ENCODE results near the gene INTS4. TPM values are rescaled to one million over a fixed set of nuclear protein-coding genes. Genes with fewer than 3 reads are reported as not detected.
"Not testable (repeated sequence)": the region's sequence is repeated elsewhere in the genome, so short reads cannot be mapped to it uniquely, and the experiment has no call there.

INTS4 gene
- total RNA-seq, 2 experiments from 2014 or later: 53.8 to 55.4 TPM

DNA sequence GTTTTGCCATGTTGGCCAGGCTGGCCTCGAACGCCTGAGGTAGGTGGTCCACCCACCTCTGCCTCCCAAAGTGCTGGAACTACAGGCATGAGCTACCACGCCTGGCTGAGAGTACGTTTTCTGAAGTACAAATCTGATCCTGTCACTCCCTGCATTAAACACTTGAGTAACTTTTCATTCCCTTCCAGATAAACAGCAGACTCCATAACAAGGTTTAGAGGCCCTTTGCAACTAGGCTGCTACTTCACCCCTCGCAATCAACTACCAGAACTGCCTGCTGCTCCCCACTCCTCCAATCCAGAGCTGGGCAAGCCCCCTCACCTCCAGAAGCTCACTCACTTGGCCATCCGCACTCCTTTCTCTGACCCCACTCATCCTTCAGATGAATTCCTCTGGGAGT is 27.1 kb upstream of the INTS4 start:
- CTCF ChIA-PET: interaction anchor here (1.6 kb wide), 1 partner anchor 24 kb away, joined by 17 read pairs; no protein-coding TSS in a partner anchor
- Mint-ChIP-seq H3K9me3 (ENCODE audit: low read depth) (no peaks in the 10 kb centered on the region), H3K4me1 (no peaks in the 10 kb centered on the region), H3K36me3 (ENCODE audit: low read depth) (no peaks in the 10 kb centered on the region), H3K4me3 (no peak overlapping the region), H3K27ac (no peak overlapping the region), H3K27me3 (peaks cover 16% of the 10 kb centered on the region)
- no peak for ATAC-seq
- intact Hi-C loops (cut with DNase I, micrococcal nuclease): no loop called here
- DNase-seq: no peak
- POLR2A ChIA-PET: no interaction called here

DNA sequence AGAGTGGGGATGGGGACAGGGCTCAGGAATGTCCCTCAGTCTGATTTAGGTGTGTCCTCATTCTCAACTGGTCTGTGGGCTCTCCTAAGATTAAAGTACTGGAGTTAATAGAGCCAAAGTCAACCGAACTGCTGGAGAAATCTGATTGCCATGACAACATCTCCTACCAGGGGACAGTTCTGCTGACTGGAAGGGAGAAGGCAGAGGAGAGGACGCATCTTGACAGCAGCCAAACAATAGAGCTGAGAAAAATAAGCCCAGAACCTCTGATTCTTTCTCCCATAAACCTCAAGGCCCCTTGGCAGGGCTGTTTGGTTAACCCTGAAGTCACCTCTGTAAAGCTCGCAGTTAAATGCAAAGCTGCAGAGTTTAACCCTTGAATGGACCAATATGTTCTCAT is 25.8 kb upstream of the INTS4 start:
- H3K4me3 Mint-ChIP-seq: no peak overlapping the region
- H3K27ac Mint-ChIP-seq: no peak overlapping the region
- H3K36me3 Mint-ChIP-seq (ENCODE audit: low read depth): no peaks in the 10 kb centered on the region
- no peaks in the 10 kb centered on the region for H3K9me3 Mint-ChIP-seq (ENCODE audit: low read depth)
- DNase-seq (no peak), ATAC-seq (no peak)
- H3K4me1 Mint-ChIP-seq: no peaks in the 10 kb centered on the region
- POLR2A ChIA-PET: no interaction called here
- CTCF ChIA-PET: interaction anchor here (1.6 kb wide), 1 partner anchor 26 kb away, joined by 17 read pairs; no protein-coding TSS in a partner anchor
- H3K27me3 Mint-ChIP-seq: peaks cover 16% of the 10 kb centered on the region
- intact Hi-C loops (cut with DNase I, micrococcal nuclease): no loop called here

DNA sequence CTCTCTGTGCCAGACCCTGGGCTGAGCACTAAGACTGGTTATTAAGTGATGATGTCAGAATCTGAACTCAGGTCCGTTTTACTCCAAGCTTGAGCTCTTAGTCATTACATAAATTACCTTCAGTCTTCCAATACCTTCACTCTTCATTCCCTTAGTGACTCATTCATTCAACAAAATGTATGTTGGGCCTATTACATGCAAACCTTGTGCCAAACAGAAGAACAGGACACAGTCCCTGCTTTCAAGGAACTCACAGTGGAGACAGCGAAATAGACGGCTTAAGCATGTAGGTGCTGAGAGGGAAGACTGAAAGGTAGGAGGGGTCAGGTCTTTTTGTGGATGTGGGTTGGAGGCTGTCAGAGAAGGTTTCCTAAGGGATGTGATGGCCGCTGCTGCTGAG is 25.3 kb upstream of the INTS4 start:
- CTCF ChIA-PET: interaction anchor here (0.6 kb wide), 1 partner anchor 90 kb away, joined by 3 read pairs; no protein-coding TSS in a partner anchor
- DNase-seq (no peak), ATAC-seq (no peak)
- H3K4me3 Mint-ChIP-seq: no peak overlapping the region
- no peaks in the 10 kb centered on the region for H3K4me1 Mint-ChIP-seq
- H3K36me3 Mint-ChIP-seq (ENCODE audit: low read depth): no peaks in the 10 kb centered on the region
- POLR2A ChIA-PET: no interaction called here
- H3K27me3 Mint-ChIP-seq: peaks cover 17% of the 10 kb centered on the region
- no peaks in the 10 kb centered on the region for H3K9me3 Mint-ChIP-seq (ENCODE audit: low read depth)
- H3K27ac Mint-ChIP-seq: no peak overlapping the region
- intact Hi-C loops (cut with DNase I, micrococcal nuclease): no loop called here

DNA sequence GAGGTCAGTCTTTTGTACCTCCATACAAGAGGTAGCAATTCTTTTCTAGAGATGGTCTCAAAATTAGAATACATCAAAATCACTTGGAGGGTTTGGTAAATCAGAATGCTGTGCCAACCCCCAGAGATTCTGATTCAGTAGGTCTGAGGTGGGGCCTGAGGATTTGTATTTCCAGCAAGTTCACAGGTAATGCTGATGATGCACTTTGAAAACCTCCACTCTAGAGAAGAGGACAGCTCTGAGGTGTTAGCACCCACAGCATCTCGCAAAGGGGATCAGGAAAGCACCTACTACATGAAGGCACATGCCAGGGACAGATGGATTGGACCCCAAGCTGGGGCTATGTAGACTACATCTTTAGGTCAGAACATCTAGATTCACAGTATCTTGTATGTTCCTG is 21.4 kb upstream of the INTS4 start:
- CTCF ChIA-PET: interaction anchor here (0.8 to 1.4 kb wide), 2 partner anchors 17 to 236 kb away, joined by 3 to 4 read pairs; no protein-coding TSS in a partner anchor
- DNase-seq: no peak
- H3K9me3 Mint-ChIP-seq (ENCODE audit: low read depth): no peaks in the 10 kb centered on the region
- no peak overlapping the region for H3K4me3 Mint-ChIP-seq
- no peaks in the 10 kb centered on the region for H3K4me1 Mint-ChIP-seq
- POLR2A ChIA-PET: no interaction called here
- no peak for ATAC-seq
- H3K27me3 Mint-ChIP-seq: peaks cover 2% of the 10 kb centered on the region
- intact Hi-C loops (cut with DNase I, micrococcal nuclease): no loop called here
- H3K36me3 Mint-ChIP-seq (ENCODE audit: low read depth): no peaks in the 10 kb centered on the region
- H3K27ac Mint-ChIP-seq: no peak overlapping the region

DNA sequence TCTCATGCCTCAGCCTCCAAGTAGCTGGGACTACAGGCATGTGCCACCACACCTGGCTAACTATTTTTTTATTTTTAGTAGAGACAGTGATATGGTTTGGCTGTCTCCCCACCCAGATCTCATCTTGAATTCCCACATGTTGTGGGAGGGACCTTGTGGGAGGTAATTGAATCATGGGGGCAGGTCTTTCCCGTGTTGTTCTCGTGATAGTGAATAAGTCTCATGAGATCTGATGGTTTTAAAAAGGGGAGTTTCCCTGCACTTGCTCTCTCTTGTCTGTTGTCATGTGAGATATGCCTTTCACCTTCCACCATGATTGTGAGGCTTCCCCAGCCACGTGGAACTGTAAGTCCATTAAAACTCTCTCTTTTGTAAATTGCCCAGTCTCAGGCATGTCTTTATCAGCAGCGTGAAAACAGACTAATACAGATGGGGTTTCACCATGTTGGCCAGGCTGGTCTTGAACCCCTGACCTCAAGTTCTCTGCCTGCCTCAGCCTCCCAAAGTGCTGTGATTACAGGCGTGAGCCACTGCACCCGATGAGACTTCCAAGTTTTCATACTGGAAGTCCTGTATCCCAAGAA is 20.6 kb upstream of the INTS4 start:
- H3K27me3 Mint-ChIP-seq; POLR2A ChIA-PET; ATAC-seq; H3K36me3 Mint-ChIP-seq (ENCODE audit: low read depth); H3K27ac Mint-ChIP-seq; H3K4me1 Mint-ChIP-seq; H3K9me3 Mint-ChIP-seq (ENCODE audit: low read depth); DNase-seq; H3K4me3 Mint-ChIP-seq: not testable (repeated sequence)
- CTCF ChIA-PET: interaction anchor here (1.4 kb wide), 1 partner anchor 16 kb away, joined by 4 read pairs; no protein-coding TSS in a partner anchor
- intact Hi-C loops (cut with DNase I, micrococcal nuclease): loop anchor here in 1 of 2 experiments (5.0 kb wide), 1 partner anchor 32 kb away; no protein-coding TSS in a partner anchor

DNA sequence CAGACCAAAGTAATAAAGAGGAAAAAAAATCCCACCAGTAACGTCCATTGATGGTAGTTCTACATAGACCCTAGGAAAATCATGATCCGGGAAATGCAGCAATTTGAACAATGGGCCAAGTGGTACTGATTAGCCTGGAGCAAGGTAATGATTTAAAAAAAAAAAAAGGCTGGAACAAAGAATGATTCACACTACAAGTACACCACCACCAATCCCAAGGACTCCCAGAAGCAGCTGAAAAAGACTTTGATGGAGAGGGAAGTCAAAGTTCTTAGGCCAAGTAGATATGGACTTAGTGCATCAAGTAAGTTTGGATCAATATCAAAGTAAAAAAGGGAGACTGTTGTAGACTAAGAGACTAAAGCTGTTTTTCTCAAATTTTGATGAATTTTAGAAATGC is 16.8 kb upstream of the INTS4 start:
- CTCF ChIA-PET: interaction anchor here (2.2 kb wide), 1 partner anchor 35 kb away, joined by 6 read pairs; no protein-coding TSS in a partner anchor
- H3K4me1 Mint-ChIP-seq: no peaks in the 10 kb centered on the region
- peaks cover 2% of the 10 kb centered on the region for H3K27me3 Mint-ChIP-seq
- POLR2A ChIA-PET: no interaction called here
- DNase-seq (no peak), ATAC-seq (no peak)
- H3K9me3 Mint-ChIP-seq (ENCODE audit: low read depth): no peaks in the 10 kb centered on the region
- no peak overlapping the region for H3K4me3 Mint-ChIP-seq
- no peak overlapping the region for H3K27ac Mint-ChIP-seq
- intact Hi-C loops (cut with DNase I, micrococcal nuclease): loop anchor here in 1 of 2 experiments (5.0 kb wide), 1 partner anchor 36 kb away; no protein-coding TSS in a partner anchor
- no peaks in the 10 kb centered on the region for H3K36me3 Mint-ChIP-seq (ENCODE audit: low read depth)

DNA sequence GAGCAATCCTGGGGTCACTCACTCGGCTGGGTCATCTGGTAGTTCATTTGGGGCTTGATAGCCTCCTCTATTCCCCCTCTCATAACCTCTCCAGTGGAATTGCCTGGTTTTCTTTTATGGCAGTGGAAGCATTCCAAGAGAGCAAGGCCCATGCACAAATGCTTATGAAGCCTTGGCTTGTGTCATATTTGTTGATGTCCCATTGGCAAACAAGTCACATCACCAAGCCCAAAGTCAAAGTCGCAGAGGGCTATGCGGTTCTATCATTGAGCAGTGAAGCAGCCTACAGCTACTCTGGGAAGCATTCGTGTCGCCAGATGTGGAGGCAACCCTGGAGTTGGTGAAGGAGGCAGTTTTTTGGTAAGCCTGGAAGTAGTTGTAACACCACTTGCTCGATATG is 16.3 kb upstream of the INTS4 start:
- no peak overlapping the region for H3K27ac Mint-ChIP-seq
- no peaks in the 10 kb centered on the region for H3K9me3 Mint-ChIP-seq (ENCODE audit: low read depth)
- peaks cover 2% of the 10 kb centered on the region for H3K27me3 Mint-ChIP-seq
- H3K36me3 Mint-ChIP-seq (ENCODE audit: low read depth): no peaks in the 10 kb centered on the region
- ATAC-seq (no peak), DNase-seq (no peak)
- POLR2A ChIA-PET: no interaction called here
- intact Hi-C loops (cut with DNase I, micrococcal nuclease): loop anchor here in 1 of 2 experiments (5.0 kb wide), 1 partner anchor 37 kb away; no protein-coding TSS in a partner anchor
- no peaks in the 10 kb centered on the region for H3K4me1 Mint-ChIP-seq
- no peak overlapping the region for H3K4me3 Mint-ChIP-seq
- CTCF ChIA-PET: interaction anchor here (0.7 kb wide), 1 partner anchor 477 kb away, joined by 5 read pairs; no protein-coding TSS in a partner anchor

DNA sequence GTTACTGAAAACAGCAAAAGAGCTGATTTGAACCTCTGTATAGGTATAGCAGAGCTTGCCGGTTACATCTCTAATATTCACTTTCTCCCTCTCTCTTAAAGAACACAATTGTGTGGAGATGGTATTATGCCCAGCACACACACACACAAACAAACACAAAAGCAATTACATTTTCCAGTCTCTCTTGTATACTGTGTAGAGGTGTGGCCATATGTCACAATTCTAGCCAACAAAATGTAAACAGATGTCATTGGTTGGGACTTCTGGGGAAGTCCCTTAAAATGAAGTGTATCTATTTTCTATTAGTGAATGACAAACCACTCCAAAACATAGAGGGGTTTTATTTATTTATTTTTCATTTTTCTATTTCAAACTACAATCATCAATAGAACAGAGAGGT is 15.8 kb upstream of the INTS4 start:
- ATAC-seq (no peak), DNase-seq (no peak)
- H3K4me1 Mint-ChIP-seq: no peaks in the 10 kb centered on the region
- no peak overlapping the region for H3K27ac Mint-ChIP-seq
- no peak overlapping the region for H3K4me3 Mint-ChIP-seq
- H3K9me3 Mint-ChIP-seq (ENCODE audit: low read depth): no peaks in the 10 kb centered on the region
- POLR2A ChIA-PET: no interaction called here
- H3K36me3 Mint-ChIP-seq (ENCODE audit: low read depth): no peaks in the 10 kb centered on the region
- CTCF ChIA-PET: interaction anchor here (0.7 kb wide), 1 partner anchor 477 kb away, joined by 5 read pairs; no protein-coding TSS in a partner anchor
- H3K27me3 Mint-ChIP-seq: peaks cover 2% of the 10 kb centered on the region
- intact Hi-C loops (cut with DNase I, micrococcal nuclease): loop anchor here in 1 of 2 experiments (5.0 kb wide), 1 partner anchor 37 kb away; no protein-coding TSS in a partner anchor

DNA sequence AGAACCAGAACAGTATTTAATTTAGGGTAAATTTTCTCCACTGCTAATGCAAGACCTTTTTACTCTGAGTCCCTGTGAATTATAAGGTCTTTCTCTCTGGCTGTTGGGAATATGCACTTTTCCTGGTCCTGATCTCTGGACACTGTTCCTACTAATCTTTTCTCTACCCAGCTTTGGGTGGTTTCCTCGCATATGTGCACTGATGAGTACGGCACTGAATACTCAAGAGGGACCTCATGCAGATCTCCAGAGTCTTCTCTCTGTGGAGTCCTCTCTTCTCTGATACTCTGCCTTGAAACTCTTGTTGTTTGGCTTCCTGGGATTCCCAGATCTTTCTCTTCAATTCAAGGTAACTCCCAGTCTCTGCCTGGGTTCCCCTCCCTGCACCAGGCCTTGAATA is 14.6 kb upstream of the INTS4 start:
- ATAC-seq (no peak), DNase-seq (no peak)
- Mint-ChIP-seq H3K27ac (no peak overlapping the region), H3K4me1 (no peaks in the 10 kb centered on the region), H3K4me3 (no peak overlapping the region), H3K9me3 (ENCODE audit: low read depth) (no peaks in the 10 kb centered on the region), H3K36me3 (ENCODE audit: low read depth) (no peaks in the 10 kb centered on the region), H3K27me3 (no peaks in the 10 kb centered on the region)
- intact Hi-C loops (cut with DNase I, micrococcal nuclease): no loop called here
- ChIA-PET CTCF (interaction anchor here (0.8 to 2.2 kb wide), 2 partner anchors 11 to 37 kb away, joined by 3 to 11 read pairs; no protein-coding TSS in a partner anchor), POLR2A (no interaction called here)

DNA sequence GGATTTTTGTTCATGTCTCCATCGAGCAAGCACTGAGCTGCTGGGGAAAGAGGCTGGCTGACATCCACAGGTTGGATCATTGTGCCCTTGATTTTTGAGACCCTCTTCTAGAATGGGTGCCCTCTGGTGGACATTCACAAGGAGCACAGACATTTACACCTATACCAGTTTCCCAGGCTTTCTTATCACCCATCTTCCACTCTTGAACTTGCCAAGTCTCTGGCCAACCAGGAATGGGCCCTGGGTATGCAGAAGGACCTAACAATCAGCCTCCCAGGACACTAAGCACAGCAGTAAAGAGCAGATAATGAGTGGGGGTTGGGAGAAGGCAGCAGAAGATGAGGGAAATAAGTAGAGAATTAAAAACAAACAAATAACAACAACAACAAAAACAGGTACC is 5.7 kb upstream of the INTS4 start:
- Mint-ChIP-seq H3K4me1 (peaks cover 7% of the 10 kb centered on the region), H3K27ac (no peak overlapping the region), H3K9me3 (ENCODE audit: low read depth) (no peaks in the 10 kb centered on the region), H3K27me3 (no peaks in the 10 kb centered on the region), H3K4me3 (no peak overlapping the region), H3K36me3 (ENCODE audit: low read depth) (no peaks in the 10 kb centered on the region)
- POLR2A ChIA-PET: no interaction called here
- ATAC-seq: peak; percentile 93
- peak; percentile 59 for DNase-seq
- CTCF ChIA-PET: interaction anchor here (0.6 to 1.6 kb wide), 10 partner anchors 8 to 328 kb away, joined by 3 to 8 read pairs (median 3); no protein-coding TSS in a partner anchor
- intact Hi-C loops (cut with DNase I, micrococcal nuclease): loop anchor here (1.0 kb wide), 1 partner anchor 224 kb away; no protein-coding TSS in a partner anchor

DNA sequence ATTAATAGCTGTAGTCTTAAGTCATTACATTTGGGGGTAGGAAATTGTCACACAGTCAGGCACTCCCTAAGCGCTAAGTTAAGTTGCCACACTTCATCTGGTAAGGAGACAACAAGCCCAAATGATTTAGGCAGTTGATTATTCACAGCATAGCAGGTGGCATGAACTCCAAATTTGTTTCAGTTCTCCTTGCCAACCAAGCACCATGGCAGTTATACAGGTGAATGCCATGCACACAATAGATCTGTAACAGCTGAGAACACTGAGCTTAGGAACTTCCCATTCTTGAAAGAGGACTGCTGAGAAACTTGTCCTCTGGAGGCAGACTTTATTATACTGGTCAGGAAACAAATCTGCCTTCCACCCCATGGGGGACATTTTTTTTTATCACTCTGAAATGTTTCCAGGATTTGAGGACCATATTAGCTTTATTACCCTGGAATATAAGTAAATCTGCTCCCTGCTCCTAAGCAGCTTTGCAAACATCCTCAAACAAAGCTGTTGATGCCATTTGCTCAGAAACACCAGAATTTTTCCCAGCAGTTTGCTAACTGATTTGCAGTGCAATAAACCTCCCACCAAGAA is 5.1 kb upstream of the INTS4 start:
- intact Hi-C loops (cut with DNase I, micrococcal nuclease): loop anchor here (1.0 to 10.0 kb wide), 3 partner anchors 223 to 525 kb away; partner anchors contain the start of genes CLNS1A (in 1 of the 2) and PAK1 (in 1 of the 2)
- no peak overlapping the region for H3K4me3 Mint-ChIP-seq
- H3K9me3 Mint-ChIP-seq (ENCODE audit: low read depth): no peaks in the 10 kb centered on the region
- no peaks in the 10 kb centered on the region for H3K27me3 Mint-ChIP-seq
- CTCF ChIA-PET: interaction anchor here (0.6 to 1.6 kb wide), 14 partner anchors 9 to 1526 kb away, joined by 3 to 8 read pairs (median 3); no protein-coding TSS in a partner anchor
- no peak overlapping the region for H3K27ac Mint-ChIP-seq
- POLR2A ChIA-PET: no interaction called here
- no peaks in the 10 kb centered on the region for H3K36me3 Mint-ChIP-seq (ENCODE audit: low read depth)
- DNase-seq (no peak), ATAC-seq (no peak)
- H3K4me1 Mint-ChIP-seq: peaks cover 10% of the 10 kb centered on the region

Measured in activated CD4-positive, alpha-beta T cell treated with anti-CD3 and anti-CD28 coated beads for 36 hours (primary cell).